ENCODE measurements around the gene PRL.

Gene PRL

GRCh38 chr6:22298475-22298890 is 1.6 kb upstream of the PRL start:
- TF ChIP-seq CTCF (IDR thresholded peaks at IDR 0.05; ENCODE audit: low read depth, low read length, missing control alignments), result no peak
- no peak overlapping the region for H3K4me3 ChIP-seq (ENCODE audit: low read depth, low read length)
- DNase-seq (ENCODE audit: low read depth), result no peak

- no peak for DNase-seq (ENCODE audit: low read depth)
- no peak for TF ChIP-seq CTCF (IDR thresholded peaks at IDR 0.05; ENCODE audit: low read depth, low read length, missing control alignments)
- no peak overlapping the region for H3K4me3 ChIP-seq (ENCODE audit: low read depth, low read length)
Measured at GRCh38 chr6:22296067-22296466, 769 bp downstream of the PRL start.

- H3K4me3 ChIP-seq (ENCODE audit: low read depth, low read length), result no peak overlapping the region
- TF ChIP-seq CTCF (IDR thresholded peaks at IDR 0.05; ENCODE audit: low read depth, low read length, missing control alignments), result no peak
- no peak for DNase-seq (ENCODE audit: low read depth)
Measured at GRCh38 chr6:22295145-22295544, 1.7 kb downstream of the PRL start.

GRCh38 chr6:22294301-22294700 is 2.5 kb downstream of the PRL start:
- DNase-seq (ENCODE audit: low read depth), result no peak
- TF ChIP-seq CTCF (IDR thresholded peaks at IDR 0.05; ENCODE audit: low read depth, low read length, missing control alignments), result no peak
- no peak overlapping the region for H3K4me3 ChIP-seq (ENCODE audit: low read depth, low read length)

GRCh38 chr6:22290045-22290444 is 6.8 kb downstream of the PRL start:
- no peak for TF ChIP-seq CTCF (IDR thresholded peaks at IDR 0.05; ENCODE audit: low read depth, low read length, missing control alignments)
- no peak for DNase-seq (ENCODE audit: low read depth)
- no peak overlapping the region for H3K4me3 ChIP-seq (ENCODE audit: low read depth, low read length)

GRCh38 chr6:22288721-22289120 is 8.1 kb downstream of the PRL start:
- DNase-seq (ENCODE audit: low read depth), result no peak
- no peak overlapping the region for H3K4me3 ChIP-seq (ENCODE audit: low read depth, low read length)
- TF ChIP-seq CTCF (IDR thresholded peaks at IDR 0.05; ENCODE audit: low read depth, low read length, missing control alignments), result no peak

GRCh38 chr6:22284666-22285065 is 12.2 kb downstream of the PRL start:
- no peak for DNase-seq (ENCODE audit: low read depth)
- no peak for TF ChIP-seq CTCF (IDR thresholded peaks at IDR 0.05; ENCODE audit: low read depth, low read length, missing control alignments)
- H3K4me3 ChIP-seq (ENCODE audit: low read depth, low read length), result no peak overlapping the region

Measured in GM12864 (cell line).